ENCODE measurements around the gene PTGES2.

The PTGES2 gene

DNA sequence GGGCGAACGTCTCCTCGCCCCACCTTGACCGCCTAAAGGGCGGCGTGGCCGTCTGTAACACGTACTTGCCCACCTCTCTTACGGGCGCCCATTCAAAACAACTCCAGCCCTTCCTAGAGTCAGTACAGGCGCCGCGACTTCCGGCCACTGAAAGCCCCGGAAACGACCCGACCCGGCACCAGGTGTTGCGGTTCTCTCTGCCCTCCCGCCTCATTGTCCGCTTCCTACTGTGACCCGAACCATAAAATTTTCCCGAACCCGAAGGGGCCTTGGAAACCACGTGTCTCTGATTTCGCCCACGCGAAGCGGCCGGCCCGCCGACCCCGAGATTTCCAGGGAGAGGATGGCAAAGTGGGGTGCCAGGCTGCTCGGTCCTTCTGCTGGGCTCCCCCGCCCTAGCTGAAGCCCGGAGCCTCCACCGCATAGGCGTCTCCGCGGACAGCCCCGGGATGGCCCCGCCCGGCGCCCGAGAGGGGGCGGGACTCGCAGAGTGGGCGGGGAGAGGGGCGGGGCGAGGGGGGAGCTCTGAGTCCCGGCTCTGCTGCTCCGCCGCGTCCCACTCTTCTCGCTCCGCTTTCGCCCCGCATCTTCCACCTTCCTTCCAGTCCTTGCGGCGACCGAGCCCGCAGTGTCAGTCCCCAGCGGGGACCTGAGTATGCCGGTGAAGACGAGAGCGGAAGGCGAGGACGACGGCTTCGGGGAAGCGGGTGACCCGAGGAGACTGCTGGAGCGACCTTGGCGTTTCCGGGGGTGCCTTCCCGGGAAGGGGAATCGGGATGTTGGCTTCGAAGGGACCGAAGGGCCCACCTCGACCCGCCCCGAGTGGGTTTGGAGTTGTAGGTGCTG, 684 bp upstream of the PTGES2 start:
- peak; percentile 83 for DNase-seq
- H3K27ac Mint-ChIP-seq, result peak overlapping the region; percentile 99
- peaks cover 28% of the 10 kb centered on the region for H3K9me3 Mint-ChIP-seq
- peak overlapping the region; percentile 99 for H3K4me3 Mint-ChIP-seq
- H3K36me3 Mint-ChIP-seq (ENCODE audit: low read depth), result peaks cover 5% of the 10 kb centered on the region
- peaks cover 15% of the 10 kb centered on the region for H3K27me3 Mint-ChIP-seq (ENCODE audit: low read depth, poor library complexity)
- TF ChIP-seq, protein P1, sequence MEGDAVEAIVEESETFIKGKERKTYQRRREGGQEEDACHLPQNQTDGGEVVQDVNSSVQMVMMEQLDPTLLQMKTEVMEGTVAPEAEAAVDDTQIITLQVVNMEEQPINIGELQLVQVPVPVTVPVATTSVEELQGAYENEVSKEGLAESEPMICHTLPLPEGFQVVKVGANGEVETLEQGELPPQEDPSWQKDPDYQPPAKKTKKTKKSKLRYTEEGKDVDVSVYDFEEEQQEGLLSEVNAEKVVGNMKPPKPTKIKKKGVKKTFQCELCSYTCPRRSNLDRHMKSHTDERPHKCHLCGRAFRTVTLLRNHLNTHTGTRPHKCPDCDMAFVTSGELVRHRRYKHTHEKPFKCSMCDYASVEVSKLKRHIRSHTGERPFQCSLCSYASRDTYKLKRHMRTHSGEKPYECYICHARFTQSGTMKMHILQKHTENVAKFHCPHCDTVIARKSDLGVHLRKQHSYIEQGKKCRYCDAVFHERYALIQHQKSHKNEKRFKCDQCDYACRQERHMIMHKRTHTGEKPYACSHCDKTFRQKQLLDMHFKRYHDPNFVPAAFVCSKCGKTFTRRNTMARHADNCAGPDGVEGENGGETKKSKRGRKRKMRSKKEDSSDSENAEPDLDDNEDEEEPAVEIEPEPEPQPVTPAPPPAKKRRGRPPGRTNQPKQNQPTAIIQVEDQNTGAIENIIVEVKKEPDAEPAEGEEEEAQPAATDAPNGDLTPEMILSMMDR (IDR thresholded peaks at IDR 0.05), result no peak
- H3K4me1 Mint-ChIP-seq, result peaks cover 44% of the 10 kb centered on the region

DNA sequence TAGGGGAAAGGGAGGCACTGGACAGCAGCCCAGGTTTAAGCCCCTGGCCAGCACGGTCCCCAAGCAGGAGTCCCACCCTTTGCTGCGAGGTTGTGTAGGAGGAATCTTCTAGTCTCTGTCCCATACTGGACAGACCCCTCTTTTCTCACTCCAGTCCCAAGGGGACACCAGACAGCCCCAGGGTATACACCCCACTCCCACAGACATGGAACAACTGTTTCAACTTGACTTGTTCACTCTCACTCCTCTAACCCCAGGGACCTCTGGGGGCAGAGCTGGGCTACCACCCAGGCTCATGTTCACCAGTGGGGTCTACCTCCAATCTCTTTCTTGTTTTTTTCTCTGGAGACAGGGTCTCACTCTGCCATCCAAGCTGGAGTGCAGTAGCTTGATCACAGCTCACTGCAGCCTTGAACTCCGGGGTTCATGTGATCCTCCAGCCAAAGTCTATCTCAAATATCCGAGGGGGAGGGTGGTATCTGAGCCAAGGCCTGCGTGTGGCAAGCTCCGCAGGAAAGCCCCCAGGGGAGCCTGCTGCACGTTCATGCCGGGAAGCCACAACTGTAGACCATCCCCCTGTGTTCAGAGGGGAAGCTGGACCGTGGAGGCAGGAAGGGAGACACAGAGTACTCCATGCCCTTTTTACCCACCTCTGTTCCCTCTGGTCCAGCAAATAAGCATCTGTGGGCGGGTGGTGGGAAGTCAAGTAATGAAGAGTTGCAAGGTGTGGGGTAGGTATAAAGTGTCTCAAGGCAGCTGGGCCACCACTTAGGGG, 1.8 kb downstream of the PTGES2 start:
- Mint-ChIP-seq H3K4me3 (peak overlapping the region; percentile 87), H3K4me1 (peaks cover 23% of the 10 kb centered on the region), H3K9me3 (peaks cover 26% of the 10 kb centered on the region), H3K27me3 (ENCODE audit: low read depth, poor library complexity) (peaks cover 7% of the 10 kb centered on the region), H3K27ac (peak overlapping the region; percentile 67), H3K36me3 (ENCODE audit: low read depth) (peaks cover 5% of the 10 kb centered on the region)
- TF ChIP-seq, protein P1 (IDR thresholded peaks at IDR 0.05), result no peak
- DNase-seq, result no peak

DNA sequence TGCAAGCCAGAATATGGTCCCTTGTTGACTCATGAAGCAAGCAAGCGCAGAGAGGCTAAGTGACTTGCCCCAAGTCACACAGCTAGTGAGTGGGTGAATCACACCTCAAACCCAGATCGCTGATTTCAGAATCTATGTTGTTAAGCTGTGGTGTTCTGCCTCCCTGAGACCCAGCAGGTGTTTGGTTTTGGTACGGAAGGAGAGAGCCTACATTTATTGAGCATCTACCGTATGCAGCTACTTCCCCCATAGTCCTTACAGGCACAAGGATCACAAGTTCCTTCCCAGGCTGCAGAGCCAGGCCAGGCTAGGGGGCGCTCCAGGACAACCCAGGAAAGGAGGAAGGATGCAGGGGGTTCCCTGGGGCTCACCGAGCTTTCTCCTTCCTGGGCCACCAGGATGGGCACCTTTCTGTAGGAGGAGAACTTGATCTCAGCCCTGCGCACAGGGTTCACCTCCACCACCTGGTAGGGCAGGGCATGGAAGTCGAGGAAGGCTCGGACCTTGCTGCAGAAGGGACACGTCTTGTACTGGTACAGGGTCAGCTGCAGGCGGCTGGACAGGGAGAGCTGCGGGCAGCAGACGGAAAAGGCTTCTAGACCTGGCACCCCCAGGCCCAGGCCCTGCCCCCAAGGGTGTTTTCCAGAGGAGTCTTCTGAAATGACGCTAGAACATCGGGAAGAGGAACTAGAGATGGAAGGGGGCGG, 2.5 kb downstream of the PTGES2 start:
- DNase-seq, result peak; percentile 75
- Mint-ChIP-seq H3K36me3 (ENCODE audit: low read depth) (peaks cover 5% of the 10 kb centered on the region), H3K4me3 (peak overlapping the region; percentile 87), H3K27ac (no peak overlapping the region), H3K9me3 (peaks cover 19% of the 10 kb centered on the region), H3K4me1 (peaks cover 23% of the 10 kb centered on the region), H3K27me3 (ENCODE audit: low read depth, poor library complexity) (peaks cover 5% of the 10 kb centered on the region)
- TF ChIP-seq, protein P1 (IDR thresholded peaks at IDR 0.05), result peak; percentile 50

DNA sequence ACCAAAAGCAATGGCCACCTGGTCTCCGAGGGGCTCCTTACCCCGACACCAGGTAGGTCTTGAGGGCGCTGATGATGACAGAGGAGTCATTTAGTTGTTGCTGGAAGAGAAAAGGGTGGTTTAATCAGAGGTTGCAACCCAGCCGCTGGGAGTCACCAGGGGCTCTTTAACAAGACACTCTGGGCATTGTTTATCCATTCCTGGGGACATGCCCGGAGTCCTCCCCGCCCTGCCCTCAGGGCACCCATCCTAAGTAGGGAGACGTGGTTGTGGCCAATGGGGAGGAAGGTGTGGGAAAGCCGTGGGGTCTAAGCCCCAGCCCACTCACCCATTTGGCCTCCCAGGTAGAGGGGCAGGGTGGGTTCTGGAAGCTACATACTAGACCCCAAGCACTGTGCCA, 3.1 kb downstream of the PTGES2 start:
- Mint-ChIP-seq H3K27me3 (ENCODE audit: low read depth, poor library complexity) (peaks cover 5% of the 10 kb centered on the region), H3K27ac (no peak overlapping the region), H3K4me1 (peaks cover 23% of the 10 kb centered on the region), H3K4me3 (no peak overlapping the region), H3K9me3 (peaks cover 14% of the 10 kb centered on the region), H3K36me3 (ENCODE audit: low read depth) (peaks cover 4% of the 10 kb centered on the region)
- DNase-seq, result no peak
- TF ChIP-seq, protein P1 (IDR thresholded peaks at IDR 0.05), result no peak

DNA sequence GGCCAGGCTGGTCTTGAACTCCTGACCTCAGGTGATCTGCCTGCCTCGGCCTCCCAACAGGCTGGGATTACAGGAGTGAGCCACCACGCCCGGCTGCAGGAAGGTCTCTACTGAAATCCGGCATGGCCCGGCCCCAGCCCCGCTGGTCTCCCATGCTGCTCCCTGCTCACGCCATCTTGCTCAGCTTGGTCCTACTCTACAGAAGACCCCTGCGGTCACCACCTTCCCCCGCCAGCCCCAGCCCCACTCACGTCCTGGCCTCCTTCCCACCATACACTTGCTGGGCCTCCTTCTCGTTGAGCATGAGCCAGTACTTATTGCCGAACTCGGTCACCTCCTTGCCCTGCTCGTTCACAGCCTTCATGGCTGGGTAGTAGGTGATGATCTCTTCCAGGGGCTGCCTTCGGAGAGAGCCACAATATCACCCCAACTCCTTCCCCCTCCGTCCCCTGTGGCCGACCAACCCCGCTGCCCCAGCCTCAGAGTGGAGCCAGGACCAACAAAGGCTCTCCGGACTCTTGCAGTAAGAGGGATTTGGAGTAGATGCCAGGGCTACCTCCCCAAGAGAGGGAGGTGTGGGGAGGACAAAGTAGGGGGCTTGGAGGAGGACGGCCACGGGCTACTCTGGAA, 4.0 kb downstream of the PTGES2 start:
- no peak for DNase-seq
- no peak overlapping the region for H3K27ac Mint-ChIP-seq
- H3K27me3 Mint-ChIP-seq (ENCODE audit: low read depth, poor library complexity), result no peaks in the 10 kb centered on the region

More for the DNA sequence above, 4.0 kb downstream of the PTGES2 start:
- TF ChIP-seq, protein P1 (IDR thresholded peaks at IDR 0.05), result no peak
- no peak overlapping the region for H3K4me3 Mint-ChIP-seq
- peaks cover 22% of the 10 kb centered on the region for H3K4me1 Mint-ChIP-seq
- H3K36me3 Mint-ChIP-seq (ENCODE audit: low read depth), result no peaks in the 10 kb centered on the region
- peaks cover 7% of the 10 kb centered on the region for H3K9me3 Mint-ChIP-seq
